Fibroblast of skin of left biceps (primary cell): Measurements from ENCODE around the gene DDHD1.

Source experiments
- DNase-seq, 2 experiments: peaks; one replicate each; pipeline ENCODE4 v3.0.0-alpha.2; 2013; ENCODE audit warnings: low read depth in 2 of 2

The DDHD1 gene

DNA sequence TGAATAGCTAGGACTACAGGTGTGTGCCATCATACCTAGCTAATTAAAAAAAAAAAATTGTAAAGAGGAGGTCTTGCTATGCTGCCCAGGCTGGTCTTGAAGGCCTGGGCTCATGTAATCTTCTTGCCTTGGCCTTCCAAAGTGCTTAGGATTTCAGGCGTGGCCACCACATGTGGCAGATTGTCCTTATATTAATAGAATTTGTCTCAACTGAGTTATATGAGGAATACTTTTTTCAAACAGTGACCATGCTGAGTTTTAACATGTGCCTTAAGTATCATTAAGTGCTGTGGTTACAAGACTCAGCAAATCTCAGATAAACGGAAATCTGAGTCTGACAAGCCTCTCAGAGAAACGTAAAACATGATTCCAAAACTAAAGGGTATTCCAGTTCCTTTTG, 119.1 kb downstream of the DDHD1 start:
- DNase-seq: no peak

DNA sequence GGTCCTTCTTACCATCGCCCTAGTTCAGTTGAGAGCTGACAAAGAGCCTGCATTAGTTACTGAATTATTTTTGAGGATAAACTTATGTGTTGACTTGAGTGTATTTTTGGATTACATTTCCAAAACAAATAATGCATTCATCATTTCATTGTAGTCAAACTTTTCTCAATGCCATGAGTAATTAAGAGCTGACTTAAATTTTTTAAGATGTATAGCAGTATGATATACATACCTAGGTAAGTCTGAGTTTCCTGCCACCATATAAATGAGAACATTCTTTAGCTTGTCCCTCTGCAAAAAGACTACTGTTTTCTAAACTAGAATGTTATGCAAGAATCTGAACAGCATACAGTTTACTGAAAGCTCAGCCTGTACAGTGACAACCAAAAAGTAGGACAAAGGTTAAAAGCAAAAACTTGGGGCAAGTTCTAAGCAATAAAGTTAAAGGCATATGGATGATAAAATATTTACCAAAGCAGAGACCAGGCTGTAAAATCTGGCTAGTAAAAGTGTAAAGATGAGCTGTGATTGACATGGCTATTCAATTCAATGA, 120.2 kb downstream of the DDHD1 start:
- DNase-seq: no peak

DNA sequence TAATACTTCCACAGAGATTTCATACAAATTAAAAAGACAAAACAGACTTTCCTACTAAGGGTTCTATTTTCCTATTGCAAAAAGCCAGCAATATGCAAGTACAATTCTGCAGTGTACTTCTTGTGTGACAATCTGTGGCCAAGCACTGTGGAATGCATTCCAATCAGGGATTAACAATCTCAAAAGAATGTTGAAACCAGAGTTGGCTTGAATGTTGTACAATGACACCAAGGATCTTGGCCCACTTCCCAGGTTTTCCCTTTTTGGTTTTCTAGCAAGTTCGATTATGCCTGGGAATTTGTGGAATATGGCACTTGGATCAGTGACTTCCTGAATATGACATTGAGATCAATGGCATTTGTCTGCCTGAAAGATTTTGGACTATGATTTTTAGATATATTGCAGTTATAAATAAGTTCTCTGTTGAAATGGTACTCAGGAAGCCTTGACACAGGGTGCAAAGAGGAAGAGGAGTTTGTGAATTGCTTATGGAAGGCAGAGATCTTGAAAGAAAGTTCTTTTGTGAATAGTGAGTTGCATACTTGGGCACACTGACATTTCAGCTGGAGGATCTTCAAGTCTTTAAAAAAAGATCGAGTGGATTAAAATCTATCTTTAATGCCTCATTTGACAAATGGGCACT, 120.8 kb downstream of the DDHD1 start:
- DNase-seq: peak; percentile 82 to 85

DNA sequence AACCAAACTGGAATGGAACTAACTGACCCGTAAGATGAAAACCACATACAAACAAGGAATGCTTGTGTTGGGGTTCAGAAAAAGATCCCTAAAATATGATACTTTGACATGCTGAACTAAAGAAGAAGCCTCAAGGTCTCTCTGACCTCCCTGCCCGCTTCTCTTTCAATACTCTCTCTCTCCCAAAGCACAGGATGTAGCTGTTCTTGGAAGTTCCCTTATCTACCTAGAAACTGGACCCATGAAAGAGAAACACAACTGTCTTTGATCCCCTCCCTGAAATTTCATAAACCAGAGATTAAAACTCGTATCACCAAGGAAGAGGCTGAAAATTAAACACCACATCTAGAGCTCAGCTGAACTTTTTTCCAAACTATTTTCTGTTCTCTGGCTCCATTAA, 125.6 kb downstream of the DDHD1 start:
- DNase-seq: no peak

DNA sequence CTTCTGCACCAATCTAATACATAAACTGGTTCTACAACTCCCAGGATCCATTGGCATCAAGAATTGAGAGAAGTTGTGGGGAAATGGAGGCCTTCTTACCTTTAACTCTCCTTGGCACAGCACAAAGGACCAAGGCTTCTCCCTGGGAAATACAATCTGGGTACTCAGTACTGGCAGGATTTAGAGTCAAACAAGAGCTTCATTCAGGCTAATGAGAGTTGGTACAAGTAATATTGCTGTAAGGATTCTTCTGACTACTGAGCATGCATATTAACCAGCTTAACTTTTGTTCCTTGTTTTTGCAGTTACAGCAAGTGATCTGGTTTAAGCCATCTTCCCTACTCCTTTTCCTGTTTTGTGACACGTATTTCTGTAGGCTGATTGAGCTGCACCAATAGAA, 126.1 kb downstream of the DDHD1 start:
- DNase-seq: no peak

DNA sequence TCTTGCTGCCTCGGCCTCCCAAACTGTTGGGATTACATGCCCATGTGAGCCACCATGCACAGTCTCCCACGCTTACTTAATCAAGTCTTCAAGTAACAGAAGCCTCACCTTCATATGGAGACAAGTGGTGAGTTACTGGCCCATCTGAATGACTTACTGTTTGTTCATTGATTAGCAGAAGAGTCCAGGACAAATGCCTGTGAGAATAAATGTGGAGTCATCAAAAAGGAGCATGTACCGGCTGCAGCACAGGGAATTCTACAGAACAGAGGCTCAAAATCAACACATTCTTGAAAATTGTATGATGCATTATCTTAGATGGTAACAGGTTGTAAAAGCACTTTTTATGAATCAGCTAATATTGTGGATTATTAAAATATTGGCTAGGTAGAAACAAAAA, 129.8 kb downstream of the DDHD1 start:
- no peak for DNase-seq

DNA sequence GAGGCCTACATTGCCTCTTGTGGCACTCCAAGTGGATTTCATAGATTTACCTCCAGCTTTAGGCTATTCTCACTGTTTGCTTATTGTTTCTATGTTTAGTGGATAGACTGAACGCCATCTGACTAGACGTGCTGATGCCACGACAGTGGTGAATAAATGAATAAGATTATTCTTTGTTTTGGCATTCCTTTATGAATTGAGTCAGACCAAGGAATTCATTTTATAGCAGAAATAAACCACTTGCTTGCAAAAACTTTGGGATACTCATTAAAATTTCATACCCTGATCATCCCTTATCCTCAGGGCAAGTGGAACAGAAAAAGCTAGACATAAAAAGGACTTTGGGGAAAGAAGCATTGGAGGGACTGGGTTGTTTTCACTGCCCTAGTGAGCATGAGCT, 130.5 kb downstream of the DDHD1 start:
- no peak for DNase-seq

DNA sequence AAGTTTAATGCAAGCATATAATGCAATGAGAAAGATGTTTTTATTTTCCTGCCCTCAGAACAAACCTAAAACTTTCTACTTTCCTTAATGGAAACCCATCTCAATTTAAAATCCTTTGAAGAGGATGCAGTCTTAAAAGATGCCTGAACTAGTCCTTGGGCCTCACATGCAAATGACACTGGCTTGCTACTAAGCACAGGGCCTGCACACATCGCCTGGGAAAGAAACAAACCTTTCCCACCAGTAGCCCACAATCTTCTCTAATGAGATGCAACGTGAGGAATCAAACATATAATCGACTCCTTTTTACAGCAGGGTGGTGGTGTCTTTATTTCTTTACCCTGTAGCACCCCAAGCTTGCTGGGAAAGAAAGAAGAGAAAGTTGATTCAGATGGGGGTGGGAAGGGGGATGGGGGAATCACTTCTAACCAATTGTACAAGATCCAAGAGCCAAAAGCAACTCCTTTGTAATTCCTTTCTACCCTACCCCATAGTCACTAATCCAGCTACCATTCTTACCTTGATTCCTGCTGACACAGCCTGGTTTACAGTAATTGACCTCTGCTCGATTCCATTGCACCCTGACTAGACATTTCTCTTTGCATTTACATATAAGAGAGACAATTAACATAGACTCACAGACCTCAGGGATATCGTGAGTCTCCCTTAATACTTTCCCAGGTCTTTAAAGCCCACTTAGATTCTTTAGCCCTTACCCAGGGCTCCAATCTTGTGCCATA, 132.8 kb downstream of the DDHD1 start:
- no peak for DNase-seq

DNA sequence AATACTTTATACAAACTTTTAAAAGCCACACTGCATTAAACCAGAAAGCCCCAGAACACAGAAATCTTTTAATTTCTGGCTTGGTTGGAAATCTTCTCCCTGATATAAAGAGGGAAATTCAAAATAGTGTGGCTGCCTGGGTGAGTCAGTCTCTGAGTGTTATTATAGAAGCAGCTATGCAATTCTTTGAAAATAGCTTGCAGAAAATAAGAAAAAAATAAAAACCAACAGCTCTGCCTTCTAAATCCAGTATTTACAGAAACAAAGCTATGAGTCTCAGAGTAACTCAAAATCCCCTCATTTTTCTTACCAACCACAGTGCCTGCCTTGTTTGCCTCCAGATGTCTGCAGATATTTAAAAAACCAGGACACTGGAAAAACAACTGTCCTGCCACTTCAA, 133.7 kb downstream of the DDHD1 start:
- DNase-seq: no peak

DNA sequence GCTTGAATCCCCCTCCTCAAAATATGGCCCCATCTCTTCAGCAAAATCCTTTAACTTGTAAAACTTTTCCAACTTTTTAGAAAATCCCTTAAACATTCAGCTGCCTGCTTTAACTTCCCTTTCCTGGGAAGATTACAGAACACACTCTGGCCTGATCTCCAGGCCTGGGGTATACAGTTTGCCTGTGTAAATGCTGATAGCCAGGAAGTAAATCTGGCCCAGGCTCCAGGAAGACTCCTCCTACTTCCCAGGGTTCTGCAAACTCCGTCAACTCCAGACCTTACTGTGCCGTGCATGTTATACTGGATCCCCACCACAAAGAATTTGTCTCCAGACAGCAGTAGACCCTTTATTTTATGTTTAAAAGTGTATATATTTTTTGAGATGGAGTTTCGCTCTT, 135.3 kb downstream of the DDHD1 start:
- no peak for DNase-seq

DNA sequence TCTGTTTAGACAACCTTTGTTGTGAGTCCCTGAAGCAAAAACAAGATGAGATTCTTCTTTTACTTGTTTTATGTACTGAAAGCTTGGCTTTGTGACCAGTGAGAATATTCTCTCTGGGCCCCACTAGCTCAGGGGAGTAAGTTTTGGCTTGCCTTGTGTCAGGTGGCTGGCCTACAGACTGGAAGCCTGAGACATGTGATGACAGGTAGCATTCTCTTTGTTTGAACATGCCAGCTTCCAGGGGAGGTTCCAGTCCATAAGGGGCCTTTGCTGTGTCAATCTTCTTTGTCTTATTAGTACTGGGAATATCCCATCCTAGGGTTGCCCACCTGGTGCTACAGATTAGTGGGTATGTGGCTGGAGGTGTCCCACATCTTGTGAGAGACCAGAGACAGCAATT, 136.2 kb downstream of the DDHD1 start:
- no peak for DNase-seq

DNA sequence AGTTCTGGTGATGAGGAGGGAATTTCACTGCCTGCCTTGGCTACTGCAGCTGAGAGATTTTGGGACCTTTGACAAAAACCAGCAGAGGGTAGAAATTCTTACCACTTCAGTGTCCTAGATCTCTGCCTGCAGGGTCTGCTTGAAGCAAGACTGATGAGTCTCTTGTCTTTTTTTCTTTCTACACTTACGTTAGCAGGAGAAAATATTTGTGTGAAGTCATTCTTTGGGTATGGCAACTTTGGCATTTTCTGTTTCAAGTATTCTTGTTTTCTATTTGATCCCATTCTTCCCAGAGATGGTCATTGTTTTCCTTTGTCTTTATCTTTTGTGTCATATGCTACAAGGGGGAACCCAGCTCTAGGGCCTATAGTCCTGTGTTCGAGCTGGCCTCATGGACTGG, 136.6 kb downstream of the DDHD1 start:
- DNase-seq: no peak

DNA sequence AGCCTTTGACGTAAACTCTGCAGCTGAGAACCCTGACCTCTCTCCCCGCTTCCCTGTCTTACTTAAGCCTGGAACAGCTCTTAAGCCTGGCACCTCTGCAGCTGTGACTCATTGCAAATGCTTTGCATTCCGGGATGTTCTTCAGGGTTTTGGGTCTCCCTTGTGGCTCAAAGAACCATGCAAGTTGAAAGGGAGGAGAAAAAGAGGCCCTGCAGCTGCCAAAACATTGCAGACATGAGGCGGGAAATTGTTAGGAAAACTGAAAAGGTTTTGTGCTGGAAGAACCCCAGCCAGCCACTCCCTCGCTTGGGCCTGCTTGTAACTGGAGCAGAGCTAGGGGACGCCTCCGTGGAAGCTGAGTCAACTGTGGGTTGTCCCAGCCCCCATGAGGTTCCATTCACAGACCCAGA, 142.1 kb downstream of the DDHD1 start:
- peak; percentile 95 for DNase-seq

DNA sequence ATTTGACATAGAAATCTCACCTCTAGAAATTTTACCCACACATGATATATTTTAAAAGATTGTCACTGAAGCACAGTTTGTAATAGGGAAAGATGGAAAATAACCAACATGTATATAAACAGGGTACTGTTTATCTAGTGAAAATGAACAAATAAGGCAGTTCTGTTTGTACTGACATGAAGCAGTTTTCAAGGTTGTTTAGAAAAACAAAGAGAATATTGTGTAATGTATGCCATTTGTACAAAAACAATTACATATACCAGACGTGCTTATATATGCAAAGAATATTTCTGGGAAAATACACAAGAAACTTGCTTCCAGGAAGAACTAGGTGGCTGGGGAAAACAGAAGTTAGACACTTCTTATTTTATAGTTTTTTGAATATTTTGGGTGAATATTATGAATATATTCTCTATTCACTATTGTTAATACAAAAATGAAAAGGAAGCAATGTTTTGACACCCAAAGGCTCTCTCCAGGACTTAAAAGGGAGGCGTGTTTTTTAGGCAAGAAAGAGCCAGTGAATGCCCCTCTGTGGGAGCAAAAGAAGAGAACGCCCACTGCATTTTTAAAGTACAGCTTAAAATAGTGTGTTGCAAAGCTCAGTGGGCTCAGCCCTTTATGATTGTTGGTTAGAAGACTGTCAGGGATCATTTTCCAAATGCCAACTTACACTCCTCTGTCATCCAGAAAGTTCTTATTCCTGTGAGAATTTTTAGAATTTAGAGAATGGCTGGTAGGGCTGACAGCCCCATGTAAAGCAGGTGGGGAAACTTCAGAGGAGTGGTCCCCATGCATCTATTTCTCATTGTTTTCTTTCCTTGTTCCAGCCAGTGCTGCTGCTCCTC, 142.7 kb downstream of the DDHD1 start:
- no peak for DNase-seq

DNA sequence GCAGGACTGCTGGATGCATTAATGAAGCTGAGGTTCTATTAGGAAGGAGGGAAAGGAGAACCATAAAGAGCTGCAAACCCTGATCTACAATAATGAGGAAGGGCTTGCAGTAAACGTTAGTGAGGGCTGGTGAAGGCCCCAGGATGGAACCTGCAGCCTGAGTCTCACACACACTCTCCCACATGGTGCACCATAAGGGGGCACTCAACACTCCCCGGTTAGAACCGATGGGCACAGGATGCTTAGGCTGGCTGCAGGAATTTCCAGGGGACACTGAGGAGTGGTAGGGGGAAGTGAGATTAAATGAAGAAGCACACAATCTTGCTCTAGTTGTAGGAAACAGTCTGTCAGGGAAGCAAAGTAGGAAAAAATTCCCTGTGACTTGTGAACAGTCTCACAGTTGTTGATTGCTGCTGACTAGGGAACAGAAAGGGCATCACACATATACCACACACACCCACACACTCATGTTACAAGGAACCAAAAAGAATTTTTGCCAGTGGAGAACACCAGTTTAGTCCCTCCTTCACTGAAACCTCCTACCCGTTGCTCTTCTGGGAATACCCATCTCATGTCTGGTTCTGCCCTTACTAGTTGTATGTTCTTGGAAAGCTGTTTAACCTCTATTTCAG, 146.1 kb downstream of the DDHD1 start:
- no peak for DNase-seq

DNA sequence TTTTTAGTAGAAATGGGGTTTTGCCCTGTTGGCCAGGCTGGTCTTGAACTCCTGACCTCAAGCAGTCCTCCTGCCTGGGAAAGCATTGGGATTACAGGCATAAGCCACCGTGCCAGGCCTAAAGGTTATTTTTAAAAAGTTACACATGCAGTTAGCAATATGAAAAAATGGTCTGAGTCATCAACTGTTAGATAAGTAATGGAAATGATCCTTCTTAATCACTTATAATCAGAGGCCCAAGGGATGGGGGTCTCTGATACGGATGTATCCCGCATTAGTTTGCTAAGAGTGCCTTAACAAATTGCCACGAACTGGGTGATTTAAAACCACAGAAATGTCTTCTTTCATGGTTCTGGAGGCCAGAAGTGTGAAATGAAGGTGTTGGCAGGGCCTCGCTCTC, 148.1 kb downstream of the DDHD1 start:
- no peak for DNase-seq

DNA sequence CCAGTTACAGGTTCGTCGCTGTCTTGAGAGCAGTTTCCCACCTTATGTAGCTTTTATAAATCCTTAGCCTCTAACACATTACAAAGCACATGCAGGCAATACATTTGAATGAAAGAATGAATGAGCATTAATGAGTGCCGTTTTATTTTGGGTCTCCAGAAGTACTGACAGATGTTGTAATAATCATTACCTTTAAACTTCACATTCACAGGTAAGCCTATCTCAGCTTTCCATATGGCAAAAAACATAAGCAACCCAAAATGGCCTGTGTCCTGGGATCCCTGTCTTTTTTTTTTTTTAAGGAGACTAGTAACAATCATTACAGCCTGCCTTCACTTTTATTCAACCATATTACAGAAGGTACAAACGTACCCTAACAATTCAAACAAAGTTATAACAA, 149.3 kb downstream of the DDHD1 start:
- DNase-seq: no peak

DNA sequence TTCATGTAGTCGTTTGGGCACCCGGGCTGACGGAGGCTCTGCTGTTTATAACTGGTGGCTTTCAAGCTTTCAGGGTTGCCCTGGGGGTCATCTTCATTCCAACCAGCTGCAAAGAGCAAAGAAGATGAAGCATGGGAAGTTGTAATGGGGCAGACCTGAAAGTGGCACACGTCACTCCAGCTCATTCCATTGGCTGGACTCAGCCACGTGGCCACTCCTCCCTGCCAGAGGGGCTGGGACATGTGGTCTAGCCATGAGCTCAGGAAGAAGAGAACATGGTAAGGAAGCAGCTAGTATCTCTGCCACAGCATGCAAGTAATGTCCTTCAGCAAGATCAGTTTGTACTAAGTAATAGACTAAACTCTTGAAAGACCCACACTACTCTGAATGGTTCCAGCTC, 150.5 kb downstream of the DDHD1 start:
- no peak for DNase-seq

DNA sequence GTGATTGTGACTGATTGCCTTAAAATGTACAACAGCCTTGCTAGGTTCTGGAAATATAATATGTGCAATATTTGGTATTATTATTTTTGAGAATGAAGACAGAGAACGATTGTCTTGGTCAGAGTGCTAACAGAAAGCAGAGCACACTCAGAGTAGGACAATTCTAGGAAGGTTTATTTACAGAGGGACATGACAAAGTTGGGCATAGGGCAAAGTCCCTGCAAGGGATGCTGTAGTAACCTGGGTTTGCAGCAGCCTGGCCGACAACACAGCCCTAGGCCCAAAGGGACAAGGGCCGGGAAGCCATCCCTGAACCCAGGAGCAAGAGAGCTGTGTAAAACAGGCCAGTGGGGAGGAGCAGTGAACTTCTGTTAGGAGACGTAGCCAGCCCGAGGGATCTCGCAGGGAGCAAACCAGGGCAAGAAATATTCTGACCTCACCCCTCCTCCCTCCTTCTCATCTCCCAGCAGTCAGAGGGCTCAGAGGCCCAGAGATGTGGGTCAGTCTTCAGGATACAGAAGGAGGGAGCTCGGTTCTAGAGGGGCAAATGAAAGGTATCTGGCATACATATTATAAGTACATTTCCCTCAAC, 151.2 kb downstream of the DDHD1 start:
- DNase-seq: no peak

DNA sequence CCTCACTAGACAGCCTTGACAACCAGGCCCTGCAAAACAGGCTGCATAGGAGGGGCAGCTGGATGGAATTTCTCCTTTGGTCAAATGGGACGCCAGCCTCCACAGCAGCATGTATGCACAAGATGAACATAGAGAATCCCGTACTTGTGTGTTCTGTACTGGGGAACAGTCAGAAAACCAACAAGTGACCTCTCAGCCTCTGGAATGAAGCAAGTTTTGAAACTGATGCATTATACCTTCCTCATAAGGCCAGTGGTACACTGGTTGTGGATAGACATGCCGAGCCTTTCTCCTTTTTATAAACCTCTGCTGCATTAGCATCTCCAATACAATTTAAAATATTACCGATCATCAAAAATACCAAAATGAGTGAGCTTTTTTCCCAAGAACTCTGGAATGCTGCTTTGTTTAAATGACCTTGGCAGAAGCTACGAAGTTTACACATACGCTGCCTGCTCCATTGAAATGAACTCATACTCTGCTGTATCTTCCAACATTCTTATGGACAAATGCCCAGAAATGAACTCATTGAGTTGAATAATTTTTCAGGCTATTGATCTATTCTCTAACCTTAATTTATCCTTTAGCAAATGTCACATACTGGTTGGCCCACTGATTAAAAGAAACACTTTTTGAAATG, 154.6 kb downstream of the DDHD1 start:
- peak; percentile 74 to 77 for DNase-seq

DNA sequence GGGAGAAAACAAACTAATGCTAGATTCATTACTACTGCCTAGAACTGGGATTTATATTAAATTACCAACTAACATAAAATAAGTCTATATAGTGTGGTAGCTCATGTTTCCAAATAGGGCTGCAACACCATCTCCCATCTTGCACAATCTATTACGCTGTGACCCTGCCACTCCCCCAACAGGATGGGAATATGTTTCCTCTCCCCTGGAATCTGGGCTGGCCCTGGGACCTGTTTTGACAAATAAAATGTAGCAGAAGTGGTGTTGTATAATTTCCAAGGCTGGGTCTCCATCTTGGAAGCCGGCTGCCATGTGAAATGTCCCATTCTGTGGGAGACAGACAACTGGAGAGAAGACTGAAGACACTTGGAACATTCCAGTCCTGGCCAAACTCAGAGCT, 156.6 kb downstream of the DDHD1 start:
- no peak for DNase-seq
